GM23248 (cell line): ENCODE measurements around the gene KCNC2.

ENCODE experiments used
- EZH2 ChIP-seq: fragments of 200-600 bp; sonication (generic); IDR thresholded peaks from 2 replicates; pipeline ENCODE4 v1.6.1; 2018; ENCODE audit warnings: antibody characterized with exemption, mild to moderate bottlenecking; ENCODE audit not compliant: insufficient read depth, poor library complexity, severe bottlenecking
- EZH2phosphoT487 ChIP-seq: fragments of 200-600 bp; sonication (generic); IDR thresholded peaks from 2 replicates; pipeline ENCODE4 v1.6.1; 2018; ENCODE audit warnings: antibody characterized with exemption, moderate library complexity, mild to moderate bottlenecking, low read depth; ENCODE audit not compliant: insufficient read depth

GRCh38 chr12:75120311-75120711 is 89.3 kb downstream of the KCNC2 start:
- no peak for TF ChIP-seq EZH2
- no peak for TF ChIP-seq EZH2phosphoT487
